ENCODE measurements around the gene SCN9A.
A peak's percentile ranks its signal among the peaks of the same experiment; 100 is the strongest.

DNA sequence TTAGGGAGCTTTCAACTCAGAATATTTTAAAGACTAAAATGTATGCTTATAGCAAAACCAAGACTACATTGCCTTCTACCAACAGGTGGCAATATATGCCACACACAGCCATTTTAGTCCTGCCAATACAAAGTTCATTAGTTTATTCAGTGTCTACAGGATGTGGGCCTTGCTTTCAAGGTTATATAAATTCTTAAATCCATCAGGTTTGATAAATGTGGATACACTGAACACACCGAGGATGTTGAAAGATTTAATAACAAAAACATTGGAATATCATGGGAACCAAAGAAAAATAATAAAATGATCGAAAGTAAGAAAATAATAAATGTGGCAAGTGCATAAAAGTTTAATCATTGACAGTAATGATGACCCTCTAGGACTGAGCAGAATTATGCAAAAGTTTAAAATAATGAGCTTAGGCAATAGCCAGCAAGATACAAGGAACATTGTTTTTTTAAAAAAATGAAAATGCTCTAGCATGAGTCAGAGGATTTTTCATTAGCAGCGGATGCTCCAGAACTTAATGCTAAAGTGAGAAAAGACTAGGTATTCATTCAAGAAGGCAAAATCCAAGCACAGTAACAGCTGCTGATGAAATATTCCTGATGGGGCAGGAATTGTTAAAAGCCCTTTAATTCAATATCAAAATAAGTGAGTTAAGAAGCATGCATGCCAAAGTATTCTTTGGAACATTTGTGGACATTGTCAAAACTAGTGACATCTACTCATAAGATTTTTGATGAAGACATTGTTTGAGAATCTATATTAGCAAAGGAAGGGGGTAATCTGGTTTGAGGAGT is 14.2 kb downstream of the SCN9A start:
- TF ChIP-seq, protein P1, sequence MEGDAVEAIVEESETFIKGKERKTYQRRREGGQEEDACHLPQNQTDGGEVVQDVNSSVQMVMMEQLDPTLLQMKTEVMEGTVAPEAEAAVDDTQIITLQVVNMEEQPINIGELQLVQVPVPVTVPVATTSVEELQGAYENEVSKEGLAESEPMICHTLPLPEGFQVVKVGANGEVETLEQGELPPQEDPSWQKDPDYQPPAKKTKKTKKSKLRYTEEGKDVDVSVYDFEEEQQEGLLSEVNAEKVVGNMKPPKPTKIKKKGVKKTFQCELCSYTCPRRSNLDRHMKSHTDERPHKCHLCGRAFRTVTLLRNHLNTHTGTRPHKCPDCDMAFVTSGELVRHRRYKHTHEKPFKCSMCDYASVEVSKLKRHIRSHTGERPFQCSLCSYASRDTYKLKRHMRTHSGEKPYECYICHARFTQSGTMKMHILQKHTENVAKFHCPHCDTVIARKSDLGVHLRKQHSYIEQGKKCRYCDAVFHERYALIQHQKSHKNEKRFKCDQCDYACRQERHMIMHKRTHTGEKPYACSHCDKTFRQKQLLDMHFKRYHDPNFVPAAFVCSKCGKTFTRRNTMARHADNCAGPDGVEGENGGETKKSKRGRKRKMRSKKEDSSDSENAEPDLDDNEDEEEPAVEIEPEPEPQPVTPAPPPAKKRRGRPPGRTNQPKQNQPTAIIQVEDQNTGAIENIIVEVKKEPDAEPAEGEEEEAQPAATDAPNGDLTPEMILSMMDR (IDR thresholded peaks at IDR 0.05; ENCODE audit: low read length), result peak; percentile 53
- TF ChIP-seq EZH2 (IDR thresholded peaks at IDR 0.05; ENCODE audit: borderline replicate concordance, low read length), result no peak
